Activated naive CD4-positive, alpha-beta T cell treated with anti-CD3 and anti-CD28 coated beads, Interleukin-2, amount 50 U/mL, for 16 hours (primary cell): ENCODE results near the gene CD24.
A peak's percentile ranks its signal among the peaks of the same experiment; 100 is the strongest.
"Not testable (repeated sequence)": the region's sequence is repeated elsewhere in the genome, so short reads cannot be mapped to it uniquely, and the experiment has no call there.

Experiments used
- DNase-seq: peaks from one replicate; pipeline ENCODE4 v3.0.0-alpha.2; 2020

Gene CD24, protein sequence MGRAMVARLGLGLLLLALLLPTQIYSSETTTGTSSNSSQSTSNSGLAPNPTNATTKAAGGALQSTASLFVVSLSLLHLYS

DNA sequence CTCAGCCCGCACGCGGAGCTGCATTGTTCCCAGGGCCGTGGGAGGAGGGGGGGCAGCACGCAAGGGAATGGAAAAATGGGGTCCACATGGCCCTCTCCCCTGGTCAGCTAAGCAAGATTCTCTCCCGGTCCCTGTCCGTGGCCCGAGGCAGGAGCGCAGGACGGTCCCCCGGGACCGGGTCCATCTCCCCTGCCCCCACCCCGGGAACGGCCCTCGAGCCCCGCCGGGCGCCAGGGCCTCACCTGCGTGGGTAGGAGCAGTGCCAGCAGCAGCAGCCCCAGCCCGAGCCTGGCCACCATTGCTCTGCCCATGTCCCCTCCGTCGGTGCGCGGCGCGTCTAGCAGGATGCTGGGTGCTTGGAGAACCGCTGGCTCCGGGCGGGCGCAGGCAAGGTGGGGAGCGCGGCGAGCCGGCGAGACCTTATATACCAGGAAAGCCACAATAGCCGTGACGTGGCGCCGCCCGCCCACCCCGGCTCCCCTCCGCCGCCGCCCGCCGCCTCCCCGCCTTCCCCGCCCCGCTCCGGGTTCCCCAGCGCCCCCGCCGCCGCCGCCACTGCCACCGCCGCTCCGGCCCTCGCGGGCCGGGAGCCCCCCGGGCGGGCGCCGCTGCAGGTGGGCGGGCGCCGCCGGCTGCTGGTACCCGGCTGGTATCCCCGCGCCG is at the start of gene CD24:
Gene CD24 (minus strand): TSS at position 394 of the 663 bp plus-strand sequence. CDS start 83 bp downstream, at position 311.
- peak; percentile 23 for DNase-seq

DNA sequence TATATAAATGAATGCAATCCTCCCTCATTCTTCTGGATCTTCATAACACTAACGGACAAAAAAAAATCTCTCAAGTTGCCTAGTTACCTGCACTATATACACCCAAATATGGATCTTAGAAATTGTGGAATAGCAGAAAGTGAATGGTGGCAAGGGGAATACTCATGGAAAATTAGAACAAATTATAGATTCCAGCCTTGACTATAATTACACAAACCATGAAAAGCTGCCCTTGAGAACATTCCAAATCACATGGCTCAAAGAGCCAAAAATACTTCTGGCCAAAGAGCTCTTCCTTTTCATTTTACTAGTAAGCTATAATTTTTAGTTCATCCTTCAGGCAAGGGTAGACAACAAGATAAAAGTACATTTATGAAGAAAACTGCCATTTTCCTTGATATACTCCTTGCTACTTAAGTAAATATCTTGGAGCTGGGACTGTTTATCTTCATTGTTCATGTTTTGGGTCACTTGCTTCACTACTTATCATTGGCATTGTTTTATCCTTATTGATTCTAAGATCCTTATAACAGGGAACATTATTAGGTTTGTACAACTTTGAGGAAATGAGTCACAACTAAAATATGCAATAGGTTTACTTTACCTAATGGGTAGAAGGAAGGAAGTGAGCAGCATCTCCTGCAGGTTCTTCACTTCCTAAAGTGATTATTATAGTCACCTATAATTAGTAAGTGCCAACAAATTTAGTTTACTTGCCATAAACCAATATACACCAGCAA is 47.1 kb upstream of the CD24 start:
- no peak for DNase-seq

DNA sequence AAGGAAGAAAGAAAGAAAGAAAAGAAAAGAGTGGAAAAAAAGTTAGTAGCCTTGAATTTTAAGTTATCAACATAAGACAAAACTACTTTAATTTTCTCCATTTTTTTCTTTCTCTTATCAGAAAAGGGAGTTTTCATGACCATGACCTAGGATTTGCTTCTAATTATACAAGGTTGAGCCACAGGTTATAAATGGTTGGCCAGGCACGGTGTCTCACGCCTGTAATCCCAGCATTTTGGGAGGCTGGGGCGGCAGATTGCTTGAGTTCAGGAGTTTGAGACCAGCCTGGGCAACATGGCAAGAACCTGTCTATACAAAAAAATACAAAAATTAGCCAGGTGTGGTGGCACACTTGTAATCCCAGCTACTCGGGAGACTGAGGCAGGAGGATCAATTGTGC is 45.7 kb upstream of the CD24 start:
- no peak for DNase-seq

DNA sequence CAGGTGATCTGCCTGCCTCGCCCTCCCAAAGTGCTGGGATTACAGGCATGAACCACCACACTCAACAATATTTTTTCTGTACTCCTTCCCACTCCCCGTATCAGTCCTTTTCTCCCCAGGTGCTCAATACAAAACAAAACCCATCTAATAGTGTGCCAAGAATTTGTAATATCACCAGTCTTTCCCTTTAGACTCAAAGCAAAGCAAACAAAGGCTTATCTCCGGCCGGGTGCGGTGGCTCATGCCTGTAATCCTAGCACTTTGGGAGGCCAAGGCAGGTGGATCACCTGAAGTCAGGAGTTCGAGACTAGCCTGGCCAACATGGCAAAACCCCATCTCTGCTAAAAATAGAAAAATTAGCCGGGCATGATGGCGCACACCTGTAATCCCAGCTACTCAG is 45.1 kb upstream of the CD24 start:
- DNase-seq: not testable (repeated sequence)

DNA sequence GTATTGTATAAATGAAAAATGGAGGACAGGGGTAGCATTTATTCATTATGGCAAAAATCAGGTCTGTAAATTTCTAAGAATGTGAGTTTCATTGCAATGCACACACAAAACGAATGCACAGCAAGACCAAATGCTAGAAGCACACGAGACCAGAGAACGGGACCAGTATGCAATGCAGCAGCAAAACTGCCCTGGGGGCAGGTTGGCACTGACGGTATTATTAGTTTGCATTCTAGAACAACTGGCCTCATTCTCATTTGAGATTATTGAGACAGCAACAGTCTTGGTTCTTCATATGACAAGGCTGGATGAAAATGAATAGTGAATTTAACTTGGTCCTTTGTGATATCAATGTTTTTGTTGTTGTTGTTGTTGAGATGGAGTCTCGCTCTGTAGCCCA is 44.5 kb upstream of the CD24 start:
- DNase-seq: no peak

DNA sequence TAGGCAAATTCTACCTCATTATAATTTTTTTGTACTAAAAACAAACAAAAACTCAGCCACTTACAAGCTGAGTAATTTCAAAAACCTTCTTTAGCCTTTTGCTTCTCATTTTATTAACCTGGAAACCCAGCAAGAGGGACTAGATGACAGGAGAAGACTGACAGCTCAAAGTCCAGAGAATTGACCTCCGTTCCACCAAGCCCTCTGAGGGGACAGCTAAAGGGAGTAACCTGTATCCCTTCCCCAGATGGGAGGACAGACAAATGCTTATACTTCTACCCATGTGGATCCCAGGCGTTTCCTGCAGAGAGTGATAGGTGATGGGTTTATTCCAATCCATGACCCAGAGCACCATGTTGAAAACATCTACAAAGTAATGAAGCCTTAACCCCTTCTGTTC is 35.0 kb upstream of the CD24 start:
- DNase-seq: no peak

DNA sequence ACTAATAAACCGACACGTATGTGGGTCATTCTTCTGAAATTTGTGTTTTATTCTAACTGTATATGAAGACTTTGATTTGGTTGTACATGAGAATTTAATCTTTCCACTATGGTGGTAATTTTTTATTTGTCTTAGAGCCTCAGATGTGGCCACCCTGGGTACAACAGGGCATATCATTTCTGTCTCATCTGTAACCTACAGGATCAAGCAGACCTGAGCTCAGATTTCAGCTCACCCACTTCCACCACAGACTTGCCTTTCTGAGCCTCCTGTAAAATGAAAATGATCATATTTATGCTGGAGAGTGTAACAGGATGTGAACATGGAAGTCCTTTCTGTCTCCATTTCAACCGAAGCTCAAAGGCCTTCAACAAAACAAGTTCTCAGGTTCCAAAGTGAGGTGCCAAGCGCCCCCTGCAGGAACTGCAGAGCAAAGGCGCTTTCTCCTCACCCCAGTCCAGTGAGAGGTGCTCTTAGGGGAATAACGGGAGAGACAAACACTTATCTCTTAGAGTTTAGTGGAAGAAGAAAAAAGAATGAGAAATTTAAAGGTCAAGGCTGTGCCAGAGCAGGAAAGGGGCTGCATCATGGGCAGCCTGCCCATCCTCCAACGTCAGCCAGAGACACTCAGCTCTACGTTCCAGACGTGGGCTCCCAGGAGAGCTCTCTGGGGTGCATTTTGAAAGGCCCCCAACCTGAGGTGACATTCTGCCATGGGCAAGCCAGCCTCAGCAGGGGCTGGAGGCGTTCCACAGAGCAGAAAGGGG is 23.0 kb upstream of the CD24 start:
- DNase-seq: peak; percentile 39

DNA sequence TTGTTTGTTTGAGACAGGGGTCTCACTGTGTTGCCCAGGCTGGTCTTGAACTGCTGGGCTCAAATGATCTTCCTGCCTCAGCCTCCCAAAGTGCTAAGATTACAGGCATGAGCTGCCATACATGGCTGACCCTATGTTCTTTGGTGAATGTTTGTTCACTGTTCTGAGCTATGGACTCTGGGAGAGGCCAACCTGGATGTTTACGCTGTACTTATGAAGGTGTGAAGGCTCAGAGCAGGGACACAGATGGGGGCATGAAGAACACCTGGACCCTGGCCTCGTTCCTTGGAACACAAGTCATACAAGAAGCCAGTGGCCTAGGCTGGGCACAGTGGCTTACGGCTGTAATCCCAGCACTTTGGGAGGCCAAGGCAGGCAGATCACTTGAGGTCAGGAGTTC is 21.1 kb upstream of the CD24 start:
- DNase-seq: no peak

DNA sequence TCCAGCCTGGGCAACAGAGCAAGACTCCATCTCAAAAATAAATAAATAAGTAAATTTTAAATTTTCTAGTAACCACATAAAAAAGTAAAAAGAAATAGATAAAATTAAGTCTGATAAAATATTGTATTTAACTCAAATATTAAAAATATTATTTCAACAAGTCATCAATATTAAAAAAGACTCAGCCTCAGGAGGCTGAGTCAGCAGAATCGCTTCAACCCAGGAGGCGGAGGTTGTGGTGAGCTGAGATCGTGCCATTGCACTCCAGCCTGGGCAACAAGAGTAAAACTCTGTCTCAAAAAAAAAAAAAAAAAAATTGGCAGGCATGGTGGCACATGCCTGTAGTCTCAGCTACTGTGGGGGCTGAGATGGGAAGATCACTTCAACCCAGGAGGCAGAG is 15.2 kb upstream of the CD24 start:
- not testable (repeated sequence) for DNase-seq

DNA sequence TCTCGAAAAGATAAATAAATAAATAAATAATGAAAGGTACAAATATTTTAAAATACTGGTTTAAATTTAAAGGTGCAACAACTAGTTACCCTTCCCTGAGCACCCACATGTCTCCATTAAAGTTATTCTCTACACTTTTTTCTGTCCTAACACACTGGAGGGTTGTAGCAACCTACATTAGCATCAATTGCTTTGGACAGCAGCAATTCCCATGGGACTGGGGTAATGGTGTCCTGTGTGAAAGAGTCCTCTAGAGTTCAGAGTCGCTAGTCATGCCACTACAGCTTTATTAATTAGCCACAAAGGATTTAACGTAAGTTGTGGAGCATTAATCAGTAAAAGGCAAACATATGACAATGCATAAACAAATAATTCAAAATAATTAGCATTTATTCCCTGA is 14.1 kb upstream of the CD24 start:
- DNase-seq: no peak

DNA sequence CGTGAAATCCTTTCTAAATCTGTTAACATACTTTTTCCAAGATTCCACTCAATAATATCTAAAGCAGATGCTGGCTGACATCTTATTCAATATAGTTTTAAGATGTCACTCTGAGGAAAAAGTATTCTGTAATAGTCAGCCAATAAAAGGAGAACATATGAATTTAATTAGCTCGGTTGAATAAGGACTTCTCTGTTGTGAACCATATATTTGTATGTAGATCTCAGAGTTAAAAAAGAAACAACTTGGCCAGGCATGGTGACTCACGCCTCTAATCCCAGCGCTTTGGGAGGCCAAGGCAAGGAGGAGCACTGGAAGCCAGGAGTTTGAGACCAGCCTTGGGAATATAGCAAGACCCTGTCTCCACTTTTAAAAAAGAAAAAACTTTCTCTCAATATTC is 7.4 kb upstream of the CD24 start:
- DNase-seq: no peak

DNA sequence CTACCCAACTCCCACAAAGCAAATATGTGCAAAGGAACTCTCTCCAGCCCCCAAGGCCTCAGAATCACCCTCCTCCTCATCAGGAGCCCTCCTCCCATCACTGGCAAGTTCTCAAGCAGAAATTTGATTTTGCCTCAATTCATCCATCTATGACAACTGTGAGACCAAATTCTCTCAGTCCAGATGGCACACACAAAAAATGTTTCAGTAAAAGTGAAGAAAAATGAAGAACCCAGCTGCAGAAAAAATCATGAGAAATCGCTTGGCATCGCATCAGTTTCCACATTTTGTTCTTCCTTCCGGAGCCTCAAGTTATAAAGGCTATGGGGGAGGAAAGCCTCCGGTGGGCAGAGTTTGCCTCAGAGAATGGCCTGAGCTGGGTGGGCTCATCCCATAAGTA is 6.4 kb upstream of the CD24 start:
- DNase-seq: no peak

DNA sequence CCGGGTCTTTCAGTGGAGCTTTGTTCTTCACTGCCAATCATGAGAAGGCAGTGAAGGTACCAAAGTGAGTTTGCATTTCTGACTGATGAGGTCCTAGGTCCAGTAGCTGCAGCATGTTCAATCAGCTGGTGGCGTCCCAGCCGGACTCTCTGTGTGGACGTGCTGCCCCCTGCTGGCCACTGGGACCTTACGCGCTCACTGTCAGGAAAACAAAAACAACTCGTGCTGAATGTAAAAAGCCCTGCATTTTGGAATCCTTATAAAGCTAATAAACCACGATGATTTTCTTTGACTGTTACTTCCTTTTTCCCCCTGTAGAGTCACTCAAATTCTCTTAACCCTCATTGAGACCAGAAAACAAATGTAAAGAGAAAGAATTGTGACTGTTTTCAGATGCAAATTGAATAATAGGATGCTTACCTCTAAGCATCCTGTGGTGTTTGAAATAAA is 4.9 kb upstream of the CD24 start:
- DNase-seq: peak; percentile 77

DNA sequence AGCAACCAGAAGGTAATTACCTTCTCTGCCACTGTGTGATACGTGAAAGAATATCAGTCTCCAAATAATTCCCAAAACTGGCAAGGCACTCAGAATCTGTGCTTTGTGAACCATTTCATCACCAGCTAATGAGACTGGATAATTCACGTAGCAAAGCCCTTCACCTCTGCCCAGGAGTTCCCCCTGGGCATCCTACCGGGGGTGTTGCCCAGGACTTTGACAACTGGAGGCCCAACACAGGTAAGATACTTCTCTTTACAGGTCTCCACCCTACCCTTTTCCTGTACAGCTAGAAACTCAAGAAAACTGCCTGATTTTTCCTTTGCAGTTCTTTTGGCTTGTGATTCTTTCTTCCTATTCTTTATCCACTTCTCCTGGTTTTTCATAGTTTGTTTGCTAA is 2.7 kb upstream of the CD24 start:
- DNase-seq: no peak

DNA sequence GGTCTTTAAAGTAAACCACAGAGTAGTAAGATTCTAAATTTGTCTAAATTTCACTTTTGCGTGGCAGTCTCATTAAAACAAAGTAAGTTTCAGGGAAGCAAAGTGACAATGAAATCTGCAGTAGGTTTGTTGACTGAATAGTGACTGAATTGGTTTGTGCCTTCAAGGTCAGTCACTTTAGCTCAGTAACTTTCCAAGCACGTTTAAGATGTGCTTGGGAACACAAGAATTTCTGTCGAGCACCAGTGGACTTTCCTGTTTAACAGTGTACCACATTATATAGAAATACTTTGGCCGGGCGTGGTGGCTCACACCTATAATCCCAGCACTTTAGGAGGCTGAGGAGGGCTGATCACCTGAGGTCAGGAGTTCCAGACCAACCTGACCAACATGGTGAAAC is 1.7 kb upstream of the CD24 start:
- no peak for DNase-seq

DNA sequence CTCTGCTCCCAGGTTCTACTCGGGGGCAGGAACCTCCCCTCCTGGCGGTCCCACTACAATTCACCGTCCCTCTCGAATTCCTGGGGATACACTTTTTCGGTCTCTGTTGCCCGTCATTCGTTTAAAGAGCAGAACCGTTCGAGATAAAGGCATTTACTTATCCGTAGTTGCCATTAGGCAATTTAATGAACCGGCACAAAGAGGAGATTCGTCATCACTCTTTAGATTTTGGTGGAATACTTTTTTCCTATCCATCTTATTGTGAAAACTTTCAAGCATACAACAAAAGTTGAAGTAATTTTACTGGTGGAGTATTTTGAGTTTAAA is 1.2 kb upstream of the CD24 start:
- no peak for DNase-seq

DNA sequence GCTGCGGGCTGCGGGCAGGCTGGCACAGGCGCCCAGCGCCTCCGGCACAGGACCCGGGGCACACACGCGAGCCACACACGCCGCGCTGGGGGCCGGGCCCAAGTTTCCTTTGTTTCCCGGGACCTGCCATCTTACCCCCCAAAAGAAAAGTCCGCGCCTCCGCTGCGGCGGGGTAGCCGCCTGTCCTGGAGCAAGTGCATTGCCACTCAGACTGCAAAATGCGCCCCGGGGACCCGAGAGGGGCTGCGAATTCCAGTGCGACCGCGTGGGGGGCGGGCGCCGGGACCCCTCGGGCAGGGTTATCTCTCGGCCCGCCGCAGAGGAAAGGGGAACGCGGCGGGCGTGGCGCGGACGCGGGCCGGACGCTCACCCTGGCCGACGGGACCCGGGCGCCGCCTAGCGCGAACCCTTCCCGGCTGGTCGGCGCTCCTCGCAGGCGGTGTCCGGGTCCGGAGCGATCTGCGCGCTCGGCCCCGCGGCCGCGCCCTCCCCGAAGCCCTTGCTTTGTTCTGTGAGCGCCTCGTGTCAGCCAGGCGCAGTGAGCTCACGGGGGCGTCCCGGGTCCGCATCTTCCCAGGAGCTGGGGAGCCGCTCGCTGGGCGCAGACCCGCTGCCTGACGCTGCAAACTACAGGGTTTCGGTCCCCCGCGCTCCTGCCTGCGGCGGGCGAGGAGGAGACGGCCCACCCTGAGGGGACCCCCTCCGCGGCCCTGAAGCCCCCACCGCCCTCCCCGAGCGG is 639 bp upstream of the CD24 start:
- DNase-seq: peak; percentile 11

DNA sequence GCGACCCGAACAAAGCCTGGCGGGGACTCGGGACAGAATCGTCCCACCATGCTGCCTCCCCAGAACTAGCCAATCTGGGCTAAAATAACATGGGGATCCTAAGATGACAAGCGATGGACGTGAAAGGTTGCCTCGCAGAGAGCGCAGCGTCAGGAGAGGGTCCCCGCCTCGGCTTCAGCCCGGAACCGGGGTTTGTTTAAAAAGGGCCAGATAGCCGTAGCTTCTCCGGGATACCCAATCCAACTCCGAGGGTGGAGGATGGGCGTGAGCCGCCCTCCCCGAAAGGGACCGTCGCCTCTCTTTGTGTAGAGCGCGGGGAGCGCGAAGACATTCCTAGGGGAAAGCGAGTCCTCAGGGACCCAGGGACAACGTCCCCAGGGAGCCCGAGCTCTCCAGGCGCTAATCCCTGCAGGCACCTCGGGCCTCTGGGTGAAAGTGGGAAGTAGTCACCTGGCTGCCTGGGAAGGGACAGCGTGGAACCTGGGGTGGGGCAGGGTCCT is 643 bp downstream of the CD24 start:
- DNase-seq: no peak

DNA sequence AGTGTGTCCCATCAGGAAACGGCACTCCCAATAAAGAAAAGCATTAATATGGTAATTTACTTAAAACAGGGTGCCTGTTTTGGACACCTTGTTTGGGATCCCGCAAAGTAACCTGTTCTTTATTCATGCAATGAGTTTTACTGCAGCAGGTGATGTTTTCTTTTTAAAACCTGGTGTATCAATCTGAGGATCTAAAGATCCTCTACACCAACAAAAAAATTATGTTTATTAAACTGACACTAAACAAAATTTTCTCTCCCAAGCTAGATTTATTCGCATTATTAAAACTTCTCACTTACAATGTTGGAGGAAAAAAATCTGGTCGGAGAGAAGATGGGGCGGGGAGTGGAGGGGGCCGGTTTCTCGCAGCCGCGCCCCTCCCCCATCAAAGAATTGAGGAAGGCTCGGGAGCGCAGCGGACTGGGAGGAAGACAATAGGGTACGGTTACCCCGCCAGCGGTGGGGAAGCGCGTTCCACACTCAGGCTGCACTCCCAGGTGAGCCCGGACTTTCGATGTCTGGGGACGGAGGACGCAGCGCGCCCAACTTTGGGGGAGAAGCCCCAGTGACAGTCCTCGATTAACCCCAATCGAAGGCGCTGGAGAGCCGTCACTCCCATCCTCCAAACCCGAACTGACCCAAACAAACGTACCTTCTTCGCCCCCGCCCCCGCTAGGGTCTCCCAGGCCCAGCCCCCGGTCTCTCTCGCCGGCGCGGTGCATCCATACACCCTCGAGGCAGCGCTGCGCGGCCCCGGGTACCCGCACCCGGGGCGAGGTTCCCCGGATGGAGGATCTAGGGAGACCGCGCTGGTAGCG is 1.3 kb downstream of the CD24 start:
- no peak for DNase-seq

DNA sequence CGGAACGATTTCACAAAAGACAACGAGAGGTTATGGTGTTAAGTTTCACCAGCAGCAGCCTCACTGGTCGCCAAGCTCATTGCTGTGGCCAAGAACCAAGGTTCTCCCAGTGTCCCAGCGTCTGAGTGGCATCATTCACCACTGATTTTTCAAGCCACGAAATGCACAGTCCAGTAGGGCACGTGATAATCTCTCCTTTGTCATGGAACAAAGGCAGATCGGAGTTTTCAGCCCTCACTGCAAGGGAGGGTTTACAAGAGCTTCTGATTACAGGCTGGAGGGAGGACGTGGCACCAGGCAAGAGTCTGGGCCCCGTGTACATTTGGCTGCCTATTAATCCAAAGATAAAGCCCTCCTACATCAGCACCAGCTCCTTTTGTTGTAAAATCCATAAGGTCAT is 2.0 kb downstream of the CD24 start:
- DNase-seq: no peak

DNA sequence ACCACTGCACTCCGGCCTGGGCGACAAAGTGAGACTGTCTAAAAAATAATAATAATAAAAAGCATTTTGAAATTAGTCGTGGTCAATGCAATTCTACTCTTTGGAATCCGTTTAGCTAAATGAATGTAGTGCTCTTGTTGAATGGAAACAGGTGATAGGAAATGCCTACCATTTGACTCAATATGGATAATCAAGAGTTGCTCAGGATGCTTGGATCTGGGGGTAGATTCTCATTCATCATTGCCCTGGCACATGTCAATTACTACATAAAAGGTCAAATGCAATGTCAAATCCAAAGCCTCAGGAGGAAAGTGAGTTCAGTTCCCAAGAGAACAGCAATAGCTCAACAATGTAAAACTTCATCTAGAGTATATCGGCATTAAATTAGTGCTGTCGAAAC is 3.8 kb downstream of the CD24 start:
- not testable (repeated sequence) for DNase-seq

DNA sequence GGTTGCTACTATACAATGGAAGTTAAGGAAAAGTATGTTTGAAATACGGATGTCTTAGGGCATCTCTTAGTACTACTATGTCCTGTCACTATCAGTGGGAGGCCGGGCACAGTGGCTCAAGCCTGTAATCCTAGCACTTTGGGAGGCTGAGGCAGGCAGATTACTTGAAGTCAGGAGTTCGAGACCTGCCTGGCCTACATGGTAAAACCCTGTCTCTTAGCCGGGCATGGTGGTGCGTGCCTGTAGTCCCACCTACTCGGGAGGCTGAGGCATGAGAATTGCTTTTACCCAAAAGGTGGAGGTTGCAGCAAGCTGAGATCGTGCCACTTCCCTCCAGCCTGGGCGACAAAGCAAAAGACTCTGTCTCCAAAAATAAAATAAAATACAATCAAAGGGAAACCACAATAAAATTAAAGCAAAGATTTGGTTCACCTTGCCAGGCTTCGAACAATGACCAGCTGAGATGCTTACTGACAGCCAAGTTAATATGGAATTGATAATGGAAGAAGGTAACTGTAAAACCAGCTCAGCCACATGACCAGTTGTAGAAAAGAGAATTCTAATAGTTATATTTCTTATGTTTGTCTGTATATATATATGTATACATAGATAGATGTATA is 6.5 kb downstream of the CD24 start:
- DNase-seq: no peak
